Activated CD4-positive, alpha-beta T cell treated with anti-CD3 and anti-CD28 coated beads, Interleukin-2, amount 50 U/mL, for 48 hours (primary cell): ENCODE measurements around the gene ECT2.
"Not testable (repeated sequence)": the region's sequence is repeated elsewhere in the genome, so short reads cannot be mapped to it uniquely, and the experiment has no call there.

Experiments
- DNase-seq, 2 experiments: peaks; one replicate each; pipeline ENCODE4 v3.0.0-alpha.2; 2020

The ECT2 gene

DNA sequence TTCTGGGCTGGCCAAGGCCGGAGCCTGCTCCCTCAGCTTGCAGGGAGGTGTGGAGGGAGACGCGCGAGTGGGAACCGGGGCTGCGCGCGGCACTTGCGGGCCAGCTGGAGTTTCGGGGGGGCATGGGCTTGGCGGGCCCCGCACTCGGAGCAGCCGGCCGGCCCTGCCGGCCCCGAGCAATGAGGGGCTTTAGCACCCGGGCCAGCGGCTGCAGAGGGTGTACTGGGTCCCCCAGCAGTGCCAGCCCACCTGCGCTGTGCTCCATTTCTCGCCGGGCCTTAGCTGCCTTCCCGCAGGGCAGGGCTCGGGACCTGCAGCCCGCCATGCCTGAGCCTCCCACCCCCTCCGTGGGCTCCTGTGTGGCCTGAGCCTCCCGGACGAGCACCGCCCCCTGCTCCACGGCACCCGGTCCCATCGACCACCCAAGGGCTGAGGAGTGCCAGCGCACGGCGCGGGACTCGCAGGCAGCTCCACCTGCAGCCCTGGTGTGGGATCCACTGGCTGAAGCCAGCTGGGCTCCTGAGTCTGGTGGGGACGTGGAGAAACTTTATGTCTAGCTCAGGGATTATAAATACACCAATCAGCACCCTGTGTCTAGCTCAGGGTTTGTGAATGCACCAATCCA is 116.3 kb downstream of the ECT2 start:
- DNase-seq: not testable (repeated sequence)

DNA sequence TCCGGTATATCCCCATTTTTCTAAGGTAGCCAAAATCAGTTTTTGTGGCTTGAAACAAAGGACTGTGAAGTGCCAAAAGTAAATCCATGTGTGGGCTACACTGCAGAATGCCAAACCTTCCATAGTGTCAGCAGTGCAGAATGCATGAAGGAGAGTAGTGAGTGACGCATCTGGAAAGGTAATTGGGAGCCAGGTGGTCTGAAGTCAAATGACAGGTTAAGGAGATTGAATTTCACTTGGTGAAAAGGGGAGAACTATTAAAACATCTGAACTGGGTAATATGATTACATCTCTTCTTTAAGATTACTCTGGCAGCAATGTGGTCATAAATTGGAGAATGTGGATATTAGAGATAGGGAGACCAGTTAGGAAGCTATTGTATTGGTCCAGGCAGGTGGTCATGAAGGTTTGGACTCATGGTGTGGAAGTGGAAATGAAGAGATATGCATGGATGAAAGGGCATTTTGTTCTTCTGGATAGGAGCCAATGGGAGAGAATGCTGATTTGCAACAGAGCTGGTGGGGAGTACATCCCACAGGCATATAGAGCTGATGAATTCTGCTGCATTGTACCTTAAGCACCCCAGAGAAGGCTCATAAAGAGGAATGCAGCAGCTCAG is 118.2 kb downstream of the ECT2 start:
- DNase-seq: no peak

DNA sequence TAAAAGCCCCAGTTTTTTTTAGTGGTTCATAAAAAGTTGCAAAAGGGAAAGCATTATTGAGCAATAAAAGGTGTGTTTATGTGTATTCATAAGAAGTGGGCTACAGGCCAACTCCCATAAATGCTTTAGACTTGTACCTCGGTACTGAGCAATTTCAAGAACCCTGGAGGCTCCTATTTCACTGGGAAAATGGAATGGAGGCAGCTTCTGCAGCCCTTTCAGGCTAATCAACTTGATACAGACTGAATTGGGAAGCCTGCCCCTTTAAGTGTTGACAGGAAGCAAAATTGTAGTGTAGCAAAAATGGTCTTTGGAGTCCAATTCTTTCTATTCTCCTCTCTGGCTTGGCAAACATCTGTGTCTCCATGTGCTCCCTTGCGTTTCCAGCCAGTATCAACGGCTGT is 118.8 kb downstream of the ECT2 start:
- no peak for DNase-seq

DNA sequence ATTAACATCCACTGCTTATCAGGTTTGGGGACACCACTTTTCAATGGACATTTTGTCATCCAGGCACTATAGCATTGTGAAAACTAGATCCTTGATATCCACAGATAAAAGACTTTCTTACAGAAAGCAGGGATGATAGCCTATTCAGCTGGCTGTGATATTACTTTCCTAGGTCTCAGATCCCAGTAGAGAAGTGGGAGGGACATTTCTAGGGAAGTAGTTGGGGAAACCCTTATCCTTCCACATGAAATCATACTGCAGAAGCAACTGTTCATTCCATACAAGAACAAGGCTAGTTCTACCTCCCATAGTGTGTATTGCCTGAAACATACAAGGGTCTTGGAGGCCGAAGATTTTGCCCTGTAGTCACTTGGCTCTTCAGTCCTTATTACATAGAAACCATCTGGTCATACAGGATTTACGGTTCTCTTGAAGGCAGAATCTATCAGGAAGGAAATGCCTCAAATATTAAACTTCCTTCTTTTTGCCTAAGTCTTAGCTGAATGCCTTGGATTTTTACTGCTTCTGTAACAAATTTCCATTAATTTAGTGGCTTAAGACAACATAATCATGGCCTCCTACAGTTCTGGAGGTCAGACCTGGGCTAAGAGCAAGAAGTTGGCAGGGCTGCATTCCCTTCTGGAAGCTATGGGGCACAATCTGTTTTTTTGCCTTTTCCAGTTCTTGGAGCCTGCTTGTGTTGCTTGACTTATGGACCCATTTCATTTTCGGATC is 119.4 kb downstream of the ECT2 start:
- DNase-seq: no peak
